ENCODE results near the gene KDELR1. TPM values are rescaled to one million over a fixed set of nuclear protein-coding genes. Genes with fewer than 3 reads are reported as not detected.

The KDELR1 gene
- total RNA-seq, 4 donors from 2014 or later: 51.3 to 78.6 (median 65.8) TPM

- H3K36me3 ChIP-seq: no peaks in the 10 kb centered on the region
- no peak overlapping the region for H3K4me3 ChIP-seq
- H3K27ac ChIP-seq: no peak overlapping the region
- H3K4me1 ChIP-seq: peaks cover 0 to 60% (median 13%) of the 10 kb centered on the region in 4 donors
- TF ChIP-seq POLR2A (IDR thresholded peaks at IDR 0.05): no peak
- TF ChIP-seq EP300 (IDR thresholded peaks at IDR 0.05): no peak
- TF ChIP-seq, protein P1, sequence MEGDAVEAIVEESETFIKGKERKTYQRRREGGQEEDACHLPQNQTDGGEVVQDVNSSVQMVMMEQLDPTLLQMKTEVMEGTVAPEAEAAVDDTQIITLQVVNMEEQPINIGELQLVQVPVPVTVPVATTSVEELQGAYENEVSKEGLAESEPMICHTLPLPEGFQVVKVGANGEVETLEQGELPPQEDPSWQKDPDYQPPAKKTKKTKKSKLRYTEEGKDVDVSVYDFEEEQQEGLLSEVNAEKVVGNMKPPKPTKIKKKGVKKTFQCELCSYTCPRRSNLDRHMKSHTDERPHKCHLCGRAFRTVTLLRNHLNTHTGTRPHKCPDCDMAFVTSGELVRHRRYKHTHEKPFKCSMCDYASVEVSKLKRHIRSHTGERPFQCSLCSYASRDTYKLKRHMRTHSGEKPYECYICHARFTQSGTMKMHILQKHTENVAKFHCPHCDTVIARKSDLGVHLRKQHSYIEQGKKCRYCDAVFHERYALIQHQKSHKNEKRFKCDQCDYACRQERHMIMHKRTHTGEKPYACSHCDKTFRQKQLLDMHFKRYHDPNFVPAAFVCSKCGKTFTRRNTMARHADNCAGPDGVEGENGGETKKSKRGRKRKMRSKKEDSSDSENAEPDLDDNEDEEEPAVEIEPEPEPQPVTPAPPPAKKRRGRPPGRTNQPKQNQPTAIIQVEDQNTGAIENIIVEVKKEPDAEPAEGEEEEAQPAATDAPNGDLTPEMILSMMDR (IDR thresholded peaks at IDR 0.05): no peak
- H3K9me3 ChIP-seq: no peaks in the 10 kb centered on the region
- WGBS, 2 donors: 38% methylated on average over 2 of the region's 2 CpGs
- peaks cover 2 to 57% of the 10 kb centered on the region in 2 donors for H3K27me3 ChIP-seq
- DNase-seq (ENCODE audit: low spot score in 2 of 2): no peak
Measured at GRCh38 chr19:48396824-48397176, 5.4 kb upstream of the KDELR1 start.

GRCh38 chr19:48396016-48396823 is 4.9 kb upstream of the KDELR1 start:
- peaks cover 2 to 57% of the 10 kb centered on the region in 2 donors for H3K27me3 ChIP-seq
- H3K27ac ChIP-seq: no peak overlapping the region
- H3K4me3 ChIP-seq: no peak overlapping the region
- WGBS, 2 donors: 35 to 42% methylated on average over 23 to 24 of the region's 24 CpGs
- no peaks in the 10 kb centered on the region for H3K36me3 ChIP-seq
- no peak for DNase-seq (ENCODE audit: low spot score in 2 of 2)
- H3K4me1 ChIP-seq: peaks cover 0 to 64% (median 13%) of the 10 kb centered on the region in 4 donors
- TF ChIP-seq EP300 (IDR thresholded peaks at IDR 0.05) (no peak), POLR2A (IDR thresholded peaks at IDR 0.05) (no peak)
- TF ChIP-seq, protein P1 (IDR thresholded peaks at IDR 0.05): no peak
- no peaks in the 10 kb centered on the region for H3K9me3 ChIP-seq

DNA sequence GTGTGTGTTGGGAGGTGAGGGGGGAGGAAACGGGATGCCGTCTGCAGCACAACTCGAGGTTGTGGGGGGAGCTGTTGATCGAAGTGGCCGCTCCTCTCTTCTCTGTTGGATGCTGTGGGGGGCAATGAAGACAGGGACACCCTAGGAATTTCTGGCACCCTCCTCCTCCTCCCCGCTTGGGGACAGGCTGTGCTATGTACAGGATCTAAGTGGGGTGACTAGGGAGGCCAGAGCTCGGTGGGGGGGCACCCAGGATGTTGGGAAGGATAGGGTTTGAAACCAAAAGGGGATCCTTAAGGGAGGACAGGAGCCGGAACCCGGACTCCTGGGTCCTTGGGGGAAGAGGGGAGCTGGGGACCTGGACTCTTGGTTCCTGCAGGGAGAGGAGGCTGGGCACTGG is 4.1 kb upstream of the KDELR1 start:
- no peak overlapping the region for H3K27ac ChIP-seq
- H3K4me1 ChIP-seq: peaks cover 0 to 63% (median 13%) of the 10 kb centered on the region in 4 donors
- no peaks in the 10 kb centered on the region for H3K36me3 ChIP-seq
- no peak for DNase-seq (ENCODE audit: low spot score in 2 of 2)
- H3K4me3 ChIP-seq: no peak overlapping the region
- H3K9me3 ChIP-seq: no peaks in the 10 kb centered on the region
- peaks cover 2 to 57% of the 10 kb centered on the region in 2 donors for H3K27me3 ChIP-seq
- 19 to 30% methylated on average over 8 to 9 of the region's 9 CpGs for WGBS, 2 donors
- TF ChIP-seq, protein P1 (IDR thresholded peaks at IDR 0.05): no peak
- TF ChIP-seq POLR2A (IDR thresholded peaks at IDR 0.05): no peak
- no peak for TF ChIP-seq EP300 (IDR thresholded peaks at IDR 0.05)

GRCh38 chr19:48395170-48395455 is 3.8 kb upstream of the KDELR1 start:
- Histone ChIP-seq H3K9me3 (no peaks in the 10 kb centered on the region), H3K4me1 (peaks cover 0 to 63% (median 13%) of the 10 kb centered on the region in 4 donors), H3K4me3 (no peak overlapping the region), H3K27me3 (peaks cover 2 to 57% of the 10 kb centered on the region in 2 donors), H3K27ac (no peak overlapping the region), H3K36me3 (no peaks in the 10 kb centered on the region)
- no peak for DNase-seq (ENCODE audit: low spot score in 2 of 2)
- TF ChIP-seq, protein P1 (IDR thresholded peaks at IDR 0.05): no peak
- 7 to 13% methylated on average over 6 of the region's 6 CpGs for WGBS, 2 donors

DNA sequence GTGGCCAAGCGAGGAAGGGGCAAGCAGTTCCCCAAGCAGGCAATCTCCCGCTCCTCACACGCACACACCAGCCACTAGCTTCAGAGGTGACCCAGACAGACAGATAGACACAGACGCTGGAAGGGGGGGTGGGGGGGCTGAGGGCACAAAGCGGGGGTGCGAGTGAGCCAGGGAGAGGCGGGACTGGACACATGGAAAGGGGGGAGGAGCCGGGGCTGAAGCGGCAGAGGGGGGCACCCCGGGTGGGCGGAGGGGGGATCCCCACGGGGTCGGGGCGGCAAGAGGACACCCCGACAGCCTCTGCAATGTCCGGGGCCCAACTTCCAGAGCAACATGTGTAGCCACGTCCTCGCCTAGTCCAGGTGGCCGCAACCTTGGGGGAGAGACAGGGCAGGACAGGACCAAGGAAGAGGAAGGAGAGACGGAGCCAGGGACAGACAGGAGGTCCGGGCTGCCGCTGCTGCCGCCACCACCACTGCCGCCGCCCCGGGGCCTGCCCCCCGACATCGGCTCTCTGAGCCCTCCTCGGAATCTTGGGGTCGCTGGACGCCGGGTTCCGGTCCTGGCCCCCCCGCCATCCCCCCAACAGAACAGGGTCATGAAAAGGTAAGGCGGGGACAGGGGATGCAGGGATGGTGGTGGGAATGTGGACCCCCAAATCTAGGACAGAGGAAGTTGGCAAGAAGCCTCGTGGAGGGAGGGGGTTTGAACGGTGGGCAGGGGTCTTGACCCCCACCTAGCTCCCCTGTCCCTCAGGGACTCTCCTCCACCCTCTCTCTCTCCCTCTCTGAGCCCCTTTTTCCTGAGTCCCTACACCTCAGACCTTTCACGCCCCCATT is 3.2 kb upstream of the KDELR1 start:
- Histone ChIP-seq H3K9me3 (no peaks in the 10 kb centered on the region), H3K4me3 (no peak overlapping the region), H3K27me3 (peaks cover 2 to 57% of the 10 kb centered on the region in 2 donors), H3K27ac (no peak overlapping the region), H3K4me1 (peaks cover 0 to 65% (median 13%) of the 10 kb centered on the region in 4 donors), H3K36me3 (peaks cover 0 to 2% (median 0%) of the 10 kb centered on the region in 3 donors)
- TF ChIP-seq, protein P1 (IDR thresholded peaks at IDR 0.05): no peak
- TF ChIP-seq EP300 (IDR thresholded peaks at IDR 0.05): no peak
- no peak for DNase-seq (ENCODE audit: low spot score in 2 of 2)
- 4 to 7% methylated on average over 23 to 38 of the region's 38 CpGs for WGBS, 2 donors
